ENCODE measurements around the gene ADAM12.

Gene ADAM12

GRCh38 chr10:126422567-126422966, 34.3 kb upstream of the ADAM12 start:
- Histone ChIP-seq H2AFZ (ENCODE audit: low read depth, low read length) (no peak overlapping the region), H3K4me3 (ENCODE audit: low read length) (no peak overlapping the region), H3K9me3 (ENCODE audit: low read length) (no peaks in the 10 kb centered on the region), H3K27me3 (ENCODE audit: insufficient read depth, low read length) (no peaks in the 10 kb centered on the region), H3K36me3 (ENCODE audit: insufficient read depth, low read length) (no peaks in the 10 kb centered on the region), H3K4me1 (ENCODE audit: insufficient read depth, low read length) (no peaks in the 10 kb centered on the region)

- H3K27me3 ChIP-seq (ENCODE audit: insufficient read depth, low read length): no peaks in the 10 kb centered on the region
- no peaks in the 10 kb centered on the region for H3K4me1 ChIP-seq (ENCODE audit: insufficient read depth, low read length)
- no peak overlapping the region for H2AFZ ChIP-seq (ENCODE audit: low read depth, low read length)
- H3K4me3 ChIP-seq (ENCODE audit: low read length): no peak overlapping the region
- H3K9me3 ChIP-seq (ENCODE audit: low read length): no peaks in the 10 kb centered on the region
- H3K36me3 ChIP-seq (ENCODE audit: insufficient read depth, low read length): no peaks in the 10 kb centered on the region
Observed at GRCh38 chr10:126421756-126422256, 33.5 kb upstream of the ADAM12 start.

GRCh38 chr10:126420567-126421300, 32.5 kb upstream of the ADAM12 start:
- Histone ChIP-seq H3K4me1 (ENCODE audit: insufficient read depth, low read length) (no peaks in the 10 kb centered on the region), H2AFZ (ENCODE audit: low read depth, low read length) (no peak overlapping the region), H3K9me3 (ENCODE audit: low read length) (no peaks in the 10 kb centered on the region), H3K4me3 (ENCODE audit: low read length) (no peak overlapping the region), H3K27me3 (ENCODE audit: insufficient read depth, low read length) (no peaks in the 10 kb centered on the region), H3K36me3 (ENCODE audit: insufficient read depth, low read length) (no peaks in the 10 kb centered on the region)

GRCh38 chr10:126417220-126417825, 29.0 kb upstream of the ADAM12 start:
- H3K36me3 ChIP-seq (ENCODE audit: insufficient read depth, low read length): no peaks in the 10 kb centered on the region
- no peak overlapping the region for H3K4me3 ChIP-seq (ENCODE audit: low read length)
- no peaks in the 10 kb centered on the region for H3K9me3 ChIP-seq (ENCODE audit: low read length)
- H3K4me1 ChIP-seq (ENCODE audit: insufficient read depth, low read length): no peaks in the 10 kb centered on the region
- H3K27me3 ChIP-seq (ENCODE audit: insufficient read depth, low read length): no peaks in the 10 kb centered on the region
- no peak overlapping the region for H2AFZ ChIP-seq (ENCODE audit: low read depth, low read length)

- Histone ChIP-seq H3K4me1 (ENCODE audit: insufficient read depth, low read length) (peaks cover 8% of the 10 kb centered on the region), H3K27me3 (ENCODE audit: insufficient read depth, low read length) (peaks cover 5% of the 10 kb centered on the region)
Observed at GRCh38 chr10:126409821-126410220, 21.5 kb upstream of the ADAM12 start.

GRCh38 chr10:126408953-126409641, 20.8 kb upstream of the ADAM12 start:
- Histone ChIP-seq H3K27me3 (ENCODE audit: insufficient read depth, low read length) (peaks cover 5% of the 10 kb centered on the region), H3K4me3 (ENCODE audit: low read length) (no peak overlapping the region), H3K36me3 (ENCODE audit: insufficient read depth, low read length) (no peaks in the 10 kb centered on the region), H3K4me1 (ENCODE audit: insufficient read depth, low read length) (peaks cover 8% of the 10 kb centered on the region), H2AFZ (ENCODE audit: low read depth, low read length) (no peak overlapping the region), H3K9me3 (ENCODE audit: low read length) (no peaks in the 10 kb centered on the region)

More at GRCh38 chr10:126409821-126410220, 21.5 kb upstream of the ADAM12 start:
- no peaks in the 10 kb centered on the region for H3K36me3 ChIP-seq (ENCODE audit: insufficient read depth, low read length)
- H2AFZ ChIP-seq (ENCODE audit: low read depth, low read length): no peak overlapping the region
- H3K9me3 ChIP-seq (ENCODE audit: low read length): no peaks in the 10 kb centered on the region
- no peak overlapping the region for H3K4me3 ChIP-seq (ENCODE audit: low read length)

- H3K9me3 ChIP-seq (ENCODE audit: low read length): no peaks in the 10 kb centered on the region
- peaks cover 8% of the 10 kb centered on the region for H3K4me1 ChIP-seq (ENCODE audit: insufficient read depth, low read length)
- no peak overlapping the region for H2AFZ ChIP-seq (ENCODE audit: low read depth, low read length)
- H3K4me3 ChIP-seq (ENCODE audit: low read length): no peak overlapping the region
- H3K27me3 ChIP-seq (ENCODE audit: insufficient read depth, low read length): peaks cover 5% of the 10 kb centered on the region
- no peaks in the 10 kb centered on the region for H3K36me3 ChIP-seq (ENCODE audit: insufficient read depth, low read length)
Observed at GRCh38 chr10:126407831-126408230, 19.6 kb upstream of the ADAM12 start.

- H3K4me1 ChIP-seq (ENCODE audit: insufficient read depth, low read length): peaks cover 8% of the 10 kb centered on the region
- H3K4me3 ChIP-seq (ENCODE audit: low read length): no peak overlapping the region
- no peaks in the 10 kb centered on the region for H3K36me3 ChIP-seq (ENCODE audit: insufficient read depth, low read length)
- H2AFZ ChIP-seq (ENCODE audit: low read depth, low read length): no peak overlapping the region
- peaks cover 2% of the 10 kb centered on the region for H3K27me3 ChIP-seq (ENCODE audit: insufficient read depth, low read length)
- H3K9me3 ChIP-seq (ENCODE audit: low read length): no peaks in the 10 kb centered on the region
Observed at GRCh38 chr10:126405239-126405775, 17.0 kb upstream of the ADAM12 start.

GRCh38 chr10:126402721-126403695, 14.7 kb upstream of the ADAM12 start:
- no peak overlapping the region for H2AFZ ChIP-seq (ENCODE audit: low read depth, low read length)
- no peaks in the 10 kb centered on the region for H3K36me3 ChIP-seq (ENCODE audit: insufficient read depth, low read length)
- no peak overlapping the region for H3K4me3 ChIP-seq (ENCODE audit: low read length)
- no peaks in the 10 kb centered on the region for H3K9me3 ChIP-seq (ENCODE audit: low read length)
- H3K27me3 ChIP-seq (ENCODE audit: insufficient read depth, low read length): peaks cover 2% of the 10 kb centered on the region
- peaks cover 9% of the 10 kb centered on the region for H3K4me1 ChIP-seq (ENCODE audit: insufficient read depth, low read length)

GRCh38 chr10:126400641-126401040, 12.4 kb upstream of the ADAM12 start:
- no peak overlapping the region for H3K4me3 ChIP-seq (ENCODE audit: low read length)
- H3K27me3 ChIP-seq (ENCODE audit: insufficient read depth, low read length): no peaks in the 10 kb centered on the region
- no peaks in the 10 kb centered on the region for H3K36me3 ChIP-seq (ENCODE audit: insufficient read depth, low read length)
- no peaks in the 10 kb centered on the region for H3K9me3 ChIP-seq (ENCODE audit: low read length)
- H3K4me1 ChIP-seq (ENCODE audit: insufficient read depth, low read length): peaks cover 8% of the 10 kb centered on the region
- H2AFZ ChIP-seq (ENCODE audit: low read depth, low read length): no peak overlapping the region

- Histone ChIP-seq H3K9me3 (ENCODE audit: low read length) (no peaks in the 10 kb centered on the region), H3K4me3 (ENCODE audit: low read length) (no peak overlapping the region), H3K4me1 (ENCODE audit: insufficient read depth, low read length) (peaks cover 4% of the 10 kb centered on the region), H3K36me3 (ENCODE audit: insufficient read depth, low read length) (no peaks in the 10 kb centered on the region), H3K27me3 (ENCODE audit: insufficient read depth, low read length) (no peaks in the 10 kb centered on the region), H2AFZ (ENCODE audit: low read depth, low read length) (no peak overlapping the region)
Observed at GRCh38 chr10:126398924-126399323, 10.6 kb upstream of the ADAM12 start.

GRCh38 chr10:126398383-126398743, 10.1 kb upstream of the ADAM12 start:
- Histone ChIP-seq H3K9me3 (ENCODE audit: low read length) (peaks cover 2% of the 10 kb centered on the region), H3K27me3 (ENCODE audit: insufficient read depth, low read length) (no peaks in the 10 kb centered on the region), H3K4me3 (ENCODE audit: low read length) (no peak overlapping the region), H3K36me3 (ENCODE audit: insufficient read depth, low read length) (no peaks in the 10 kb centered on the region), H2AFZ (ENCODE audit: low read depth, low read length) (no peak overlapping the region), H3K4me1 (ENCODE audit: insufficient read depth, low read length) (peaks cover 4% of the 10 kb centered on the region)
